AG08395 (cell line): ENCODE measurements around the gene MIPOL1.

Experiments used
- DNase-seq: peaks from one replicate; pipeline ENCODE4 v3.0.0; 2012; ENCODE audit warnings: mixed read lengths, low spot score

Gene MIPOL1

GRCh38 chr14:37587131-37587803 is 389.5 kb downstream of the MIPOL1 start:
- DNase-seq, result no peak

- no peak for DNase-seq
Measured at GRCh38 chr14:37587881-37588666, 390.3 kb downstream of the MIPOL1 start.

DNA sequence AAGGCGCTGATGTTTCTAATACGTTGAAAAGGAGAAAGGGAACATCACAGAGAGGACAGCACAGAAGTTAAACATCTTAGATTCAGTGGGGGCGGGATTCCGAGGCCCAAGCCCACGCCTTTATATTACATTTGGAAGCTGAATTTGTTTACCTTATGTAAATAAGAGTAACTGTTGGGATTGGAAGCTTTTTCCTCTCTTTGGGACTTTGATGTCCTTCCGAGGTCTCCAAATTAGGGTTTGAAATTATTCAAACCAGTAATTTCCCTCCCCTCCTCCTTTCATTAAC is 390.9 kb downstream of the MIPOL1 start:
- no peak for DNase-seq

GRCh38 chr14:37588956-37589714 is 391.4 kb downstream of the MIPOL1 start:
- no peak for DNase-seq

GRCh38 chr14:37589715-37590427 is 392.1 kb downstream of the MIPOL1 start:
- DNase-seq, result no peak

DNA sequence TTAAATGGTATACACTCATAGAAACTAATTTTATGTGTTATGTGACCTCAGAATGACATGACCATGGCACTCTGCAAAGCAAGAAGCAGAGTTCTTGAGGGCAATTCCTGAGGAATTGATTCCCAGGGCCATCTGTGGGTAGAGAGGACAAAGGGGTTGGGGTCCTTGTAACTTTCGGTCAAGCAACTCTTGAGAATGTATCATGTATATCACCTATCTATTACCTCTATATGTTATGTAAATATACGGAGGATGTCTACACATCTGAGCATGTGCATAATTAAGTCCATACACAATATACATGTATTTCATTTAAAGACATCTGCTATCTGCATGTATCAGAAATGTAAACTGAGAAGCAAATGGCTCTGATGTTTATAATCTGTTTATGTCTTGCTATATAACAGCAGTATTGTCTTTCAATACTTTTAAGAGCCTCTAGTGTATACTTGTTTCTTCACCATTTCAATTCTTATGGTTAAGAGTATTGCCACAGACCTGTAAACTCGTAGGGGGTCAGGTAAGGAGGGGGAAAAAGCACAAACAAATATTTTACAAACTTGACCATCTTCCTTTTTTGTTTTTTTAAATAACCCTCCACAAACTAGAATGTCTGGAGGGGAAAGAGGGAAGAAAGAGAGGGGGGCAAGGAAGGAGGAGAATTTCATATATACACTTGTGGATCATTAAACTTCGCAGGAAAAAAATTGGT is 392.8 kb downstream of the MIPOL1 start:
- DNase-seq, result no peak

GRCh38 chr14:37591311-37591940 is 393.7 kb downstream of the MIPOL1 start:
- no peak for DNase-seq

DNA sequence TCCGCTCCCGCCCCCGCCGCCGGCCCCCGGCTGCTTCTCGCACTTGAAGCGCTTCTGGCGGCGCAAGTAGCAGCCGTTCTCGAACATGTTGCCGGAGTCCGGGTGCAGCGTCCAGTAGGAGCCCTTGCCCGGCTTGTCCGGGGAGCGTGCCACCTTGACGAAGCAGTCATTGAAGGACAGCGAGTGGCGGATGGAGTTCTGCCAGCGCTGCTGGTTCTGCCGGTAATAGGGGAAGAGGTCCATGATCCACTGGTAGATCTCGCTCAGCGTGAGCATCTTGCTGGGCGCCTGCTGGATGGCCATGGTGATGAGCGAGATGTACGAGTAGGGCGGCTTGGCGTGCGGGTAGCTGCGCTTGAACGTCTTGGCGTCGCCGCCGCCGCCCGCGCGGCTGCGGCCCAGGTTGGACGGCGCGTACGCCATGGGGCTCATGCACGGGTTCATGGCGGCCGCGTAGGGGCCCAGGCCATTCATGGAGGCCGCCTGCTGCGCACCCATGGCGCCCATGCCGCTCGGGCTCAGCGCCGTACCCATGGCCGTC is 394.3 kb downstream of the MIPOL1 start:
- no peak for DNase-seq

DNA sequence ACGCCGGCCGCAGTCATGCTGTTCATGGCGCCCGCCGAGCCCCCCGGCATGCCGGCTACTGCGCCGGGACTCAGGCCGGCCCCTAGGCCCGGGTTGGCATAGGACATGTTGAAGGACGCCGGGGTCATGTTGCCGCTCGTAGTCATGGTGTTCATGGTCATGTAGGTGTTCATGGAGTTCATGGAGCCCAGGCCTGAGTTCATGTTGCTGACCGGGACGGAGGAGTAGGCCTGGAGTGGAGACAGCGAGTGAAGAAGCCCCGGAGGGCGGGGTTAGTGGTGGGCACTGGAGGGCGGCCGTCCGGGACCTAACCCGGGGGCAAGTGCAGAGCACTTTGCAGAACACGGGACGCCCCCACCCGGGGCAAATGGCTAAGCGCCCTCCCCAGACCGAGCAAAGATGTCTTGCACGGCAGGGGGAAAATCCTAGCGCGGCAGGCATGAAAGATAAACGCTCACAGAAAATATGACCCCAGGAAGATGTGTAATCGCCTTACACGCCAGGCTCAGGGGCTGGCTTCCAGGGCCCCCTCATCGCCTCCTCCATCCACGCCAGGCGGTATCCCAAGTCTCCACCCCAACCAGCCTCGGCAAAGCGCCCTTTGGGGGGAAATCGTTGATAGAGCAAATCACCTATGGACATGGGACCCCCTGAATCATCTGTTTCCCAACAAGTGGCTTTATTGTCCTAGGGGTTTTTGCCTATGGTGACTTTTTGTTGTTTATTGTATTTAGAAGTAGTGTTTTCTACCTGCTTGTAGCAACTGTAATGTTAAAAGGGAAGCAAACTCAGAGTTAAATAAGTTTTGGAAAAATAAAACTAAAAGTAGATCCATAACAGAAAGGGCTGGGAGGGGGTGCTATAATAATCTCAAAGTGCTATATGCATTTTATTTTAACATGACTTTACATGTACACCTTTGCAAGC is 395.0 kb downstream of the MIPOL1 start:
- DNase-seq, result no peak

DNA sequence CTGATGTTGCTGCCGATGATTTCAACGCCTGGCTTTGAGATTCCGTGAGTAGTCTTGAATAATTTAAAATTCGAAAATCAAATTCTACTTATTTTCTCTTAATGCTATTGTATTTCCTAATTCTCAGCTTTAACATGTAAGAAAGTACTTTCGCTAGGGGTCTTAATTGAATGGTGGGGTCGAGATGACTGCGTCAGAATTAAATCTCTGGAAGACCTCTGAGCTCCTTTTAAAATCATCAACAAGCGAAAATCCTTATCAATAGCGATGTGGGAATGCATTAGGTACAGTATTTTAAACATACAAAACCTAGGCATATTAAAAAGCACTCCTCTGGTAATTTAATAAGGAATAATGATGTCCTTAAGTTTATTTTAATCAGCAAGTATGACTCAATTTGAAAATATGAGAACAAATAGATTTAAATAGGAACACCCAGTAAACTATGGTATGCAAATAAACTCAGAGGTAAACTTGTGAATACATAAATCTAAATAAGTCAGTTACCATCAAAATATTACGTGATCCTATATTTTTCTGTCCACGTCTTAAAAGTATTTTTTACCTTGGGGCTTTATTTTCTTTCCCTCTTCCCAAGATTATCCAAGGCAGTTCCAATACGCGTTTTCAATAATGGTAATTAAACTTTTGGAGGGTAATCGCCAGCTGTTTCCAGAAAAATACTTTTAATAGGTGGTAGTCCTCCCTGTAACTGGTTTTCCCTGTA is 395.9 kb downstream of the MIPOL1 start:
- no peak for DNase-seq

DNA sequence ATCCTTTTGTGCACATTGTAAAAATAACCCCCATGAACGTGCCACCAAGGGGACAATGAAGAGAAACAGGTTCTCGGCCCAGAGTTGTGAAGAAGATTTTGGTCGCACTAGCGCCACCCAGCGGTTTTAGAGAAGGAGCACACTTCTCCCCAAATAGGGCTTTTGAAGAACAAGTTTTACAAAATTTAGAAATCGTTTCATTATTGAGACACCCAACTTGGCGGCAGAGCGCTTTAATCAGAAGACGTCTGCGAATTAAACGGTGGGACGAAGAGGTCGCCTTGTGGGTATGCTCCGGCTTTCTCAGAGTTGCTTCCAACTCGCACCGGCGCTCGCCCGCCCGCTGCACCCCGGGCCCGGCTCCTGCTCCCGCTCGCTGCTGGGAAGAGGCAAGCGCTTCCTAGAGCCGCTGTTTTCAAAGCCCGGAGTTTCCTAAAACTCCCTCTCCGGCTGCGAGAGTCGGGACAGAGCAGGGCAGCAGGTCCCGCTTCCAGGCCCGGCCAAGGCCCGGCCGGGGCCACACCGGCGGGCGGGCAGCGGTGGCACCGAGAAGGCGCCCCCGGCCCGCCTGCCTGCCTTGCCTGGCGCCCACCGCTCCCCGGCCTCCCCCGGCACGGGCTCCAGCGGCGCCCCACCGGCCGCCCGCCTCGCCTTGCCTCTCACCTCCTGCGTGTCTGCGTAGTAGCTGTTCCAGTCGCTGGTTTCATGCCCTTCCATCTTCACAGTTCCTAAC is 396.7 kb downstream of the MIPOL1 start:
- DNase-seq, result peak; percentile 68

DNA sequence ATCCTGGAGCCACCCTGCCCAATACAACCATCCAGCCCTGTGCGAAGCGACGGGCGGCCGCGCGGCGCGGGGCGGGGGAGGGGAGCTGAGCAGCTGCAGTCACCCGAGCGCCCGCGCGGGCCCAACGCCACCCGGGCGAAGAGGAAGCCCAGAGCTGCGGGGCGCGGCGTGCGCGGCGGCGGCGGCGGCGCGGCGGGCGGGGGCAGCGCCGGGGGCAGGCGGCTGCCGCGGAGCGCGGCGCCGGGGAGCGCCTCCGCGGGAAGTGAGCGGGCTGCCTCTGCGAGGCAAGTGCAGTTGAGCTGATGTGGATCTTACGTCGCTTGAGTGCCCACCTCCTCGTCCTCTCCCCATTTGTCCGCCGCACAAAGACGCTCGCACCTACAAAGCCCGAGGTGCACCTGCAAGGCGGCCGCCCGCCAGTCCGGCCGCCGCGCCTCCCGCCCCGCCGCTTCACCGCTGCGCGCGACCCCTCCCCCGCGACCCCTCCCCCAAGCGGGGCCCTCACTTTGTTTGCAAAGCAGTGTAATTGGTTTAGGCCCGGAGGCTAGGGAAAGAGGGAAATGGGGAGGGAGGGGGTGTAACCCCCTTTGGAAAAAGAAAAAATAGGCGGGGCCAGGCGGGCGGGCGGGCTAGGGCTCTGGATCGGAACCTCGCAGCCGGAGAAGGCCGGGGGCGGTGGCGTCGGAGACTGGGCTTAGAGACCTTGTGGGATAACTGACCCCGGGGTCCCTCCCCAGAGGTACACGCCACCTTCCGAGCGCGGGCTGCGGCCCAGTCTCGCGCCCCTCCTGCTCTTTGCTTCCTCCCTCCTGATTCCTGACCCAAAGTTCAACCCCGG is 397.5 kb downstream of the MIPOL1 start, which contains the start of the genes FOXA1 and TTC6:
Gene FOXA1, minus strand, starts transcription at position 279 of the 838 bp plus-strand sequence. Its CDS starts 277 bp downstream, at position 2.
Gene TTC6, plus strand, starts transcription at position 659 of the 838 bp plus-strand sequence. CDS start 26,436 bp downstream, outside the sequence.
- DNase-seq, result peak; percentile 33

DNA sequence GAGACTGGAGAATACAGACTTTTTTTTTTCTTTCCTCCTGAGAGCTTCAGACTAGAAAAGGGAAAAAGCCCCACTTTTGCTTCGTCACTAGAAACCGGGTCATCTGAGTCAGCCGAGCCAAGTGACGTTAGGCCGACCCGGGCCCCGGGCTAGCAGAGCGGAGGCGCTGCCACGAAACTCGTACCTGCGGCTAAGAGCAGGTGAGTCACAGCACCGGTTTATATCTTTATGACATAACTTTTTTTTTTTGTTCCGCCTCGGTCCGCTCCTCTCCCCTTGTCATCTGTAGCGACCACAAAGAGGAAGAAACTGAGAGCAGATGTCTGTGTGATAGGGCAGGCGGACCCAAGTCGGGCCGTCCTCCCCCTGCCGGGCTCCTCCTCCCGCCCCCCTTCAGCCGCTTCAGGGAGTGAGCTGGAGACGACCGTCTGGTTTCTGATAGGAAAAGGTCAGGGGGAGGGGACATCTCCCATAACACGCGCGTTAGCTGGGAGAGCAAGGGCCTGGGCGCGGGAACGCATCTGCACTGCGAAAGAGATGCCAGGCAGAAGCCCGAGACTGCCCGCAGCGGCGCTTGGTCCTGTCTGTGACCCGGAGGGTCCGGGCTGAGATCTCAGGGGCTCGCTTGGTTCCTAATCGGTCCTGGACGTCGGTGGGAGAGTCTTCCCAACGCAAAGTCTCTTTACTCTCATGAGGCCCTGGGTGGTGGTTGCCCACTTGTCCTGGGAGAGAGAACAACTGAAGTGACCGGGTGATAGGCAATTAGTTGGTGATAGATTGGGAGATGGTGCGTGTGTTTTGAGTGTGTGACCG is 398.3 kb downstream of the MIPOL1 start:
- DNase-seq, result no peak

GRCh38 chr14:37596790-37597472 is 399.2 kb downstream of the MIPOL1 start:
- DNase-seq, result no peak

DNA sequence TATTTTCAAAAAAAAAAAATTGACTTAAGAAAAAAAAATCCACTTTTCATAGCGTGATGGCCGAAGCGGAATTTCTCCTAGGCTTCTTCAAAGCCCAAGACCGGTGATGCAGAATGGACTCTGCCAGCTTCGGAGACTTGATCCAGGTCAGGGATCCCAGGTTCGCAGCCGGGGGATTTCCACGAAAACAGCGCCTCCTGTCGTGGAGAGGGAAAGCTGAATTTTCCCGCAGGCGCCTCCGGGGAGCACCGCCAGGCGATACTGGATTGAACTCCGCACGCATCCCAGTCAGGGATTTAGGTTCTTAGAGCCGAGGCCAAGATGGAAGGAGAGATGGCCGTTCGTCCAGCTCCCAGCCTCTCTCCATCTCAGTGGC is 399.8 kb downstream of the MIPOL1 start:
- peak; percentile 28 for DNase-seq
